Uterus (tissue), 2 donors: ENCODE results near the gene ZDHHC11B.

Source experiments
- POLR2A ChIP-seq, 2 donors: fragments of 450-650 bp; IDR thresholded peaks; one replicate each; pipeline ENCODE4 v1.6.1; 2016; ENCODE audit warnings: antibody characterized with exemption in 2 of 2, mild to moderate bottlenecking in 1 of 2, moderate library complexity in 1 of 2
- TF ChIP-seq, protein P1 (sequence below), 4 experiments: fragments of 200-600 bp in 2 of 4; fragments of 450-650 bp in 2 of 4; sonication (generic) in 2 of 4; IDR thresholded peaks; one replicate each; pipeline ENCODE4 v1.5.1; 2016 to 2019; ENCODE audit warnings: antibody characterized with exemption in 4 of 4, mild to moderate bottlenecking in 2 of 4, moderate library complexity in 1 of 4

DNA sequence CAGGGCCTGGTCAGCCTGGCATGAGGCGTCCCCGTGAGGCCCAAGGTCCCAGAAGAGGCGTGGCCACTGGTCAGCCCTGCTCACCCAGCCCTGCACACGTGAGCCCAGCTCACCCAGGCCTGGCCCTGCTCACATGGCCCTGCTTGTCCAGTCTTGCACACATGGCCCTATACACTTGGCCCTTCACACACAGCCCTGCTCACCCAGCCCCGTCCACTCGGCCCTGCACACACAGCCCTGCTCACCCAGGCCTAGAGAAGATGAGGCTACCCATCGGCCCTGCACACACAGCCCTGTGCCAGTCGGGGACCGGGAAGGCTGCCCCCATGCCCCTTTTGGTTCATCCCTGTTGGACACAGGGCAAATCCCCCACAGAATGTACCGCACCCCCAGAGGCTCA lies 28.4 kb downstream of the ZDHHC11B start:
- no peak for TF ChIP-seq POLR2A (IDR thresholded peaks at IDR 0.05)
- TF ChIP-seq, protein P1, sequence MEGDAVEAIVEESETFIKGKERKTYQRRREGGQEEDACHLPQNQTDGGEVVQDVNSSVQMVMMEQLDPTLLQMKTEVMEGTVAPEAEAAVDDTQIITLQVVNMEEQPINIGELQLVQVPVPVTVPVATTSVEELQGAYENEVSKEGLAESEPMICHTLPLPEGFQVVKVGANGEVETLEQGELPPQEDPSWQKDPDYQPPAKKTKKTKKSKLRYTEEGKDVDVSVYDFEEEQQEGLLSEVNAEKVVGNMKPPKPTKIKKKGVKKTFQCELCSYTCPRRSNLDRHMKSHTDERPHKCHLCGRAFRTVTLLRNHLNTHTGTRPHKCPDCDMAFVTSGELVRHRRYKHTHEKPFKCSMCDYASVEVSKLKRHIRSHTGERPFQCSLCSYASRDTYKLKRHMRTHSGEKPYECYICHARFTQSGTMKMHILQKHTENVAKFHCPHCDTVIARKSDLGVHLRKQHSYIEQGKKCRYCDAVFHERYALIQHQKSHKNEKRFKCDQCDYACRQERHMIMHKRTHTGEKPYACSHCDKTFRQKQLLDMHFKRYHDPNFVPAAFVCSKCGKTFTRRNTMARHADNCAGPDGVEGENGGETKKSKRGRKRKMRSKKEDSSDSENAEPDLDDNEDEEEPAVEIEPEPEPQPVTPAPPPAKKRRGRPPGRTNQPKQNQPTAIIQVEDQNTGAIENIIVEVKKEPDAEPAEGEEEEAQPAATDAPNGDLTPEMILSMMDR (IDR thresholded peaks at IDR 0.05): no peak
